ENCODE measurements around the gene GSDME.

GRCh38 chr7:24728121-24728500, 29.2 kb downstream of the GSDME start:
- TF ChIP-seq CTCF (IDR thresholded peaks at IDR 0.05; ENCODE audit: poor library complexity) (no peak), EZH2phosphoT487 (IDR thresholded peaks at IDR 0.05; ENCODE audit: low read depth, severe bottlenecking, unreplicated experiment) (no peak)
